Measurements from ENCODE around the gene SH2B3. TPM values are rescaled to one million over a fixed set of nuclear protein-coding genes. Genes with fewer than 3 reads are reported as not detected.

The SH2B3 gene
- total and polyA plus RNA-seq, 2 experiments from 2014 or later, result 8.1 to 59.3 TPM

- no peak overlapping the region; the same call in 1 of the 2 replicates for H3K27ac Mint-ChIP-seq
- no peak overlapping the region for H3K27ac ChIP-seq (ENCODE audit: low read depth)
Observed at GRCh38 chr12:111359914-111360276, 45.8 kb upstream of the SH2B3 start.

More at GRCh38 chr12:111359914-111360276, 45.8 kb upstream of the SH2B3 start:
- DNase-seq (ENCODE audit: low spot score), result no peak
- TF ChIP-seq NANOG (IDR thresholded peaks at IDR 0.05; ENCODE audit: borderline replicate concordance) (no peak), JUNB (IDR thresholded peaks at IDR 0.05; ENCODE audit: unreplicated experiment) (no peak), ZNF114 (CRISPR knock-in tag; IDR thresholded peaks at IDR 0.05) (no peak), POLR2AphosphoS5 (IDR thresholded peaks at IDR 0.05; ENCODE audit: low read depth) (no peak), EZH2 (IDR thresholded peaks at IDR 0.05; ENCODE audit: low read depth, unreplicated experiment) (no peak), ZNF331 (CRISPR knock-in tag; IDR thresholded peaks at IDR 0.05; ENCODE audit: low read depth) (no peak), CREB1 (CRISPR knock-in tag; IDR thresholded peaks at IDR 0.05; ENCODE audit: low read depth) (no peak), REST (IDR thresholded peaks at IDR 0.05; ENCODE audit: unreplicated experiment) (no peak), CTCF (conservative IDR thresholded peaks at IDR 0.05; ENCODE audit: low read depth in 2 of 2) (no peak), STAT1 (IDR thresholded peaks at IDR 0.05; ENCODE audit: unreplicated experiment) (no peak)
- TF ChIP-seq, protein P1, sequence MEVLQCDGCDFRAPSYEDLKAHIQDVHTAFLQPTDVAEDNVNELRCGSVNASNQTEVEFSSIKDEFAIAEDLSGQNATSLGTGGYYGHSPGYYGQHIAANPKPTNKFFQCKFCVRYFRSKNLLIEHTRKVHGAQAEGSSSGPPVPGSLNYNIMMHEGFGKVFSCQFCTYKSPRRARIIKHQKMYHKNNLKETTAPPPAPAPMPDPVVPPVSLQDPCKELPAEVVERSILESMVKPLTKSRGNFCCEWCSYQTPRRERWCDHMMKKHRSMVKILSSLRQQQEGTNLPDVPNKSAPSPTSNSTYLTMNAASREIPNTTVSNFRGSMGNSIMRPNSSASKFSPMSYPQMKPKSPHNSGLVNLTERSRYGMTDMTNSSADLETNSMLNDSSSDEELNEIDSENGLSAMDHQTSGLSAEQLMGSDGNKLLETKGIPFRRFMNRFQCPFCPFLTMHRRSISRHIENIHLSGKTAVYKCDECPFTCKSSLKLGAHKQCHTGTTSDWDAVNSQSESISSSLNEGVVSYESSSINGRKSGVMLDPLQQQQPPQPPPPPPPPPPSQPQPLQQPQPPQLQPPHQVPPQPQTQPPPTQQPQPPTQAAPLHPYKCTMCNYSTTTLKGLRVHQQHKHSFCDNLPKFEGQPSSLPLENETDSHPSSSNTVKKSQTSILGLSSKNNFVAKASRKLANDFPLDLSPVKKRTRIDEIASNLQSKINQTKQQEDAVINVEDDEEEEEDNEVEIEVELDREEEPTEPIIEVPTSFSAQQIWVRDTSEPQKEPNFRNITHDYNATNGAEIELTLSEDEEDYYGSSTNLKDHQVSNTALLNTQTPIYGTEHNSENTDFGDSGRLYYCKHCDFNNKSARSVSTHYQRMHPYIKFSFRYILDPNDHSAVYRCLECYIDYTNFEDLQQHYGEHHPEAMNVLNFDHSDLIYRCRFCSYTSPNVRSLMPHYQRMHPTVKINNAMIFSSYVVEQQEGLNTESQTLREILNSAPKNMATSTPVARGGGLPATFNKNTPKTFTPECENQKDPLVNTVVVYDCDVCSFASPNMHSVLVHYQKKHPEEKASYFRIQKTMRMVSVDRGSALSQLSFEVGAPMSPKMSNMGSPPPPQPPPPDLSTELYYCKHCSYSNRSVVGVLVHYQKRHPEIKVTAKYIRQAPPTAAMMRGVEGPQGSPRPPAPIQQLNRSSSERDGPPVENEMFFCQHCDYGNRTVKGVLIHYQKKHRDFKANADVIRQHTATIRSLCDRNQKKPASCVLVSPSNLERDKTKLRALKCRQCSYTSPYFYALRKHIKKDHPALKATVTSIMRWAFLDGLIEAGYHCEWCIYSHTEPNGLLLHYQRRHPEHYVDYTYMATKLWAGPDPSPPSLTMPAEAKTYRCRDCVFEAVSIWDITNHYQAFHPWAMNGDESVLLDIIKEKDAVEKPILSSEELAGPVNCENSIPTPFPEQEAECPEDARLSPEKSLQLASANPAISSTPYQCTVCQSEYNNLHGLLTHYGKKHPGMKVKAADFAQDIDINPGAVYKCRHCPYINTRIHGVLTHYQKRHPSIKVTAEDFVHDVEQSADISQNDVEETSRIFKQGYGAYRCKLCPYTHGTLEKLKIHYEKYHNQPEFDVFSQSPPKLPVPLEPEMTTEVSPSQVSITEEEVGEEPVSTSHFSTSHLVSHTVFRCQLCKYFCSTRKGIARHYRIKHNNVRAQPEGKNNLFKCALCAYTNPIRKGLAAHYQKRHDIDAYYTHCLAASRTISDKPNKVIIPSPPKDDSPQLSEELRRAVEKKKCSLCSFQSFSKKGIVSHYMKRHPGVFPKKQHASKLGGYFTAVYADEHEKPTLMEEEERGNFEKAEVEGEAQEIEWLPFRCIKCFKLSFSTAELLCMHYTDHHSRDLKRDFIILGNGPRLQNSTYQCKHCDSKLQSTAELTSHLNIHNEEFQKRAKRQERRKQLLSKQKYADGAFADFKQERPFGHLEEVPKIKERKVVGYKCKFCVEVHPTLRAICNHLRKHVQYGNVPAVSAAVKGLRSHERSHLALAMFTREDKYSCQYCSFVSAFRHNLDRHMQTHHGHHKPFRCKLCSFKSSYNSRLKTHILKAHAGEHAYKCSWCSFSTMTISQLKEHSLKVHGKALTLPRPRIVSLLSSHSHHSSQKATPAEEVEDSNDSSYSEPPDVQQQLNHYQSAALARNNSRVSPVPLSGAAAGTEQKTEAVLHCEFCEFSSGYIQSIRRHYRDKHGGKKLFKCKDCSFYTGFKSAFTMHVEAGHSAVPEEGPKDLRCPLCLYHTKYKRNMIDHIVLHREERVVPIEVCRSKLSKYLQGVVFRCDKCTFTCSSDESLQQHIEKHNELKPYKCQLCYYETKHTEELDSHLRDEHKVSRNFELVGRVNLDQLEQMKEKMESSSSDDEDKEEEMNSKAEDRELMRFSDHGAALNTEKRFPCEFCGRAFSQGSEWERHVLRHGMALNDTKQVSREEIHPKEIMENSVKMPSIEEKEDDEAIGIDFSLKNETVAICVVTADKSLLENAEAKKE (CRISPR knock-in tag; IDR thresholded peaks at IDR 0.05), result no peak
- TF ChIP-seq, protein P2, sequence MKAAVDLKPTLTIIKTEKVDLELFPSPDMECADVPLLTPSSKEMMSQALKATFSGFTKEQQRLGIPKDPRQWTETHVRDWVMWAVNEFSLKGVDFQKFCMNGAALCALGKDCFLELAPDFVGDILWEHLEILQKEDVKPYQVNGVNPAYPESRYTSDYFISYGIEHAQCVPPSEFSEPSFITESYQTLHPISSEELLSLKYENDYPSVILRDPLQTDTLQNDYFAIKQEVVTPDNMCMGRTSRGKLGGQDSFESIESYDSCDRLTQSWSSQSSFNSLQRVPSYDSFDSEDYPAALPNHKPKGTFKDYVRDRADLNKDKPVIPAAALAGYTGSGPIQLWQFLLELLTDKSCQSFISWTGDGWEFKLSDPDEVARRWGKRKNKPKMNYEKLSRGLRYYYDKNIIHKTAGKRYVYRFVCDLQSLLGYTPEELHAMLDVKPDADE (IDR thresholded peaks at IDR 0.05), result no peak
- no peaks in the 10 kb centered on the region for H3K9me2 ChIP-seq (ENCODE audit: insufficient read depth)
- Mint-ChIP-seq H3K36me3 (ENCODE audit: low read depth) (no peaks in the 10 kb centered on the region), H3K4me1 (no peaks in the 10 kb centered on the region; the same call in 2 of the 3 replicates), H3K27me3 (ENCODE audit: insufficient read depth, low read depth, poor library complexity) (no peaks in the 10 kb centered on the region), H3K9me3 (no peaks in the 10 kb centered on the region), H3K4me3 (no peak overlapping the region)
- ATAC-seq, result no peak
- H3K36me3 ChIP-seq (ENCODE audit: insufficient read depth), result no peaks in the 10 kb centered on the region
- no peaks in the 10 kb centered on the region for H3K27me3 ChIP-seq (ENCODE audit: insufficient read depth)
- H3F3A ChIP-seq (replicated peaks; ENCODE audit: low read depth), result no peaks in the 10 kb centered on the region
- H2AFZ ChIP-seq, result no peak overlapping the region
- H3K79me2 ChIP-seq (replicated peaks; ENCODE audit: insufficient read depth), result no peaks in the 10 kb centered on the region
- no peaks in the 10 kb centered on the region for H4K20me1 ChIP-seq (replicated peaks; ENCODE audit: insufficient read depth)
- no peaks in the 10 kb centered on the region for H3K4me1 ChIP-seq (ENCODE audit: insufficient read depth)
- no peak overlapping the region for H3K4me3 ChIP-seq
- H3K4me2 ChIP-seq, result no peak overlapping the region

Measured in GM23338 (cell line).